Neural progenitor cell (in vitro differentiated cells): ENCODE measurements around the gene ZNF287. TPM values are rescaled to one million over a fixed set of nuclear protein-coding genes. Genes with fewer than 3 reads are reported as not detected.
"Not testable (repeated sequence)": the region's sequence is repeated elsewhere in the genome, so short reads cannot be mapped to it uniquely, and the experiment has no call there.

Experiments used
- DNase-seq: peaks from one replicate; pipeline ENCODE4 v3.0.0-alpha.2; 2016; ENCODE audit warnings: low spot score
- H2AFZ ChIP-seq: fragments of 200-600 bp; sonication (generic); replicated peaks from 2 replicates; pipeline ENCODE4 v1.6.1; 2016; ENCODE audit warnings: antibody characterized with exemption
- H3F3A ChIP-seq: fragments of 200-600 bp; sonication (generic); 2 replicates; pipeline ENCODE4 v1.6.1; 2016; ENCODE audit warnings: antibody characterized with exemption, low read depth
- H3K27ac ChIP-seq: fragments of 200-600 bp; sonication (generic); 2 replicates; pipeline ENCODE4 v1.5.1; 2016; ENCODE audit warnings: mild to moderate bottlenecking
- H3K27me3 ChIP-seq: fragments of 200-600 bp; sonication (generic); 2 replicates; pipeline ENCODE4 v1.6.1; 2016; ENCODE audit warnings: mild to moderate bottlenecking, moderate library complexity
- H3K36me3 ChIP-seq: fragments of 200-600 bp; sonication (generic); 2 replicates; pipeline ENCODE4 v1.5.1; 2016
- H3K4me1 ChIP-seq: fragments of 200-600 bp; sonication (generic); 2 replicates; pipeline ENCODE4 v1.6.1; 2016; ENCODE audit warnings: mixed run types
- H3K4me2 ChIP-seq: fragments of 200-600 bp; sonication (generic); 2 replicates; pipeline ENCODE4 v1.6.1; 2016
- H3K4me3 ChIP-seq: fragments of 200-600 bp; sonication (generic); 2 replicates; pipeline ENCODE4 v1.5.1; 2016
- H3K79me2 ChIP-seq: fragments of 200-600 bp; sonication (generic); 2 replicates; pipeline ENCODE4 v1.6.1; 2016; ENCODE audit warnings: low read depth
- H3K9ac ChIP-seq: fragments of 200-600 bp; sonication (generic); 2 replicates; pipeline ENCODE4 v1.6.1; 2016
- H3K9me3 ChIP-seq: fragments of 200-600 bp; sonication (generic); 2 replicates; pipeline ENCODE4 v1.5.1; 2016; ENCODE audit warnings: low read depth
- H4K20me1 ChIP-seq: fragments of 200-600 bp; sonication (generic); 2 replicates; pipeline ENCODE4 v1.6.1; 2016; ENCODE audit warnings: low read depth
- H3K27ac Mint-ChIP-seq: 3 replicates; pipeline ENCODE4 v1.8.0; 2021; ENCODE audit warnings: mixed read lengths
- H3K27me3 Mint-ChIP-seq: 2 replicates; pipeline ENCODE4 v1.8.0; 2022; ENCODE audit warnings: low read depth, mild to moderate bottlenecking, inconsistent platforms, moderate library complexity, mixed read lengths; ENCODE audit not compliant: insufficient read depth
- H3K36me3 Mint-ChIP-seq: 3 replicates; pipeline ENCODE4 v1.8.0; 2021; ENCODE audit warnings: mixed read lengths
- H3K4me1 Mint-ChIP-seq: 3 replicates; pipeline ENCODE4 v1.8.0; 2021; ENCODE audit warnings: mixed read lengths
- H3K4me3 Mint-ChIP-seq: 3 replicates; pipeline ENCODE4 v1.8.0; 2021; ENCODE audit warnings: mild to moderate bottlenecking, moderate library complexity, mixed read lengths
- H3K9me3 Mint-ChIP-seq: 3 replicates; pipeline ENCODE4 v1.8.0; 2020; ENCODE audit warnings: mixed read lengths
- EZH2 ChIP-seq: fragments of 200-600 bp; sonication (generic); IDR thresholded peaks from 2 replicates; pipeline ENCODE4 v1.6.1; 2017; ENCODE audit warnings: antibody characterized with exemption, mild to moderate bottlenecking, moderate library complexity
- EZH2phosphoT487 ChIP-seq: fragments of 200-600 bp; sonication (generic); IDR thresholded peaks from 2 replicates; pipeline ENCODE4 v1.6.1; 2017; ENCODE audit warnings: antibody characterized with exemption
- total RNA-seq: library from RNA; depleted of rRNA; stranded (reverse); fragments of >200 nt; gene quantifications from 2 replicates; pipeline ENCODE4 v1.2.3, GENCODE V29; 2015; ENCODE audit warnings: low replicate concordance
- TF ChIP-seq, protein P1 (sequence below): fragments of 200-600 bp; sonication (generic); IDR thresholded peaks from 2 replicates; pipeline ENCODE4 v1.5.1; 2017; ENCODE audit warnings: antibody characterized with exemption, mild to moderate bottlenecking

ZNF287 gene
- total RNA-seq, 1 donor from 2014 or later: 8.7 TPM

- Histone ChIP-seq H3K27ac (no peak overlapping the region), H3K9ac (no peak overlapping the region), H2AFZ (no peak overlapping the region), H3K79me2 (no peaks in the 10 kb centered on the region), H4K20me1 (no peaks in the 10 kb centered on the region), H3K4me2 (no peak overlapping the region), H3K9me3 (no peaks in the 10 kb centered on the region), H3K27me3 (no peaks in the 10 kb centered on the region), H3K4me1 (no peaks in the 10 kb centered on the region), H3K36me3 (no peaks in the 10 kb centered on the region), H3F3A (peaks cover 14% of the 10 kb centered on the region), H3K4me3 (no peak overlapping the region)
- H3K36me3 Mint-ChIP-seq: no peaks in the 10 kb centered on the region
- H3K4me1 Mint-ChIP-seq: peaks cover 7% of the 10 kb centered on the region
- H3K4me3 Mint-ChIP-seq: peak overlapping the region; percentile 96
- H3K27me3 Mint-ChIP-seq: no peaks in the 10 kb centered on the region
- H3K9me3 Mint-ChIP-seq: peaks cover 18% of the 10 kb centered on the region
- TF ChIP-seq, protein P1, sequence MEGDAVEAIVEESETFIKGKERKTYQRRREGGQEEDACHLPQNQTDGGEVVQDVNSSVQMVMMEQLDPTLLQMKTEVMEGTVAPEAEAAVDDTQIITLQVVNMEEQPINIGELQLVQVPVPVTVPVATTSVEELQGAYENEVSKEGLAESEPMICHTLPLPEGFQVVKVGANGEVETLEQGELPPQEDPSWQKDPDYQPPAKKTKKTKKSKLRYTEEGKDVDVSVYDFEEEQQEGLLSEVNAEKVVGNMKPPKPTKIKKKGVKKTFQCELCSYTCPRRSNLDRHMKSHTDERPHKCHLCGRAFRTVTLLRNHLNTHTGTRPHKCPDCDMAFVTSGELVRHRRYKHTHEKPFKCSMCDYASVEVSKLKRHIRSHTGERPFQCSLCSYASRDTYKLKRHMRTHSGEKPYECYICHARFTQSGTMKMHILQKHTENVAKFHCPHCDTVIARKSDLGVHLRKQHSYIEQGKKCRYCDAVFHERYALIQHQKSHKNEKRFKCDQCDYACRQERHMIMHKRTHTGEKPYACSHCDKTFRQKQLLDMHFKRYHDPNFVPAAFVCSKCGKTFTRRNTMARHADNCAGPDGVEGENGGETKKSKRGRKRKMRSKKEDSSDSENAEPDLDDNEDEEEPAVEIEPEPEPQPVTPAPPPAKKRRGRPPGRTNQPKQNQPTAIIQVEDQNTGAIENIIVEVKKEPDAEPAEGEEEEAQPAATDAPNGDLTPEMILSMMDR: no peak
- no peak overlapping the region for H3K27ac Mint-ChIP-seq
- no peak for DNase-seq
Observed at GRCh38 chr17:16537130-16537458, 31.9 kb downstream of the ZNF287 start.

DNA sequence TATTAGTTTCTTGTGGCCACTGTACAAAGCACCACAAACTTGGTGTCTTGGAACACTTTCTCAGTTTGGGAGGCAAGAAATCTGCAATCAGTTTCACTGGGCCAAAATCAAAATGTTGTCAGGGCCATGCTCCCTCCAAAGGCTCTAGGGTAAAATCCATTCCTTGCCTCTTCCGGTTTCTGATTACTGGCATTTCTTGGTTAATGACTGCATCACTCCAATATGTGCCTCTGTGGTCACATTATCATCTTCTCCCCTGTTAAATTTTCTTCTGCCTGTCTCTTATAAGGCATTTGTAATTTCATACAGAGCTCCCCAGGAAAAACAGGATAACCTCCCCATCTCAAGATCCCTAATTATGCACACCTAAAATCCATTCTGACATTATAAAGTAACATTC is 34.8 kb downstream of the ZNF287 start:
- TF ChIP-seq EZH2phosphoT487 (no peak), EZH2 (no peak)
- TF ChIP-seq, protein P1: no peak
- Histone ChIP-seq H3F3A (peaks cover 14% of the 10 kb centered on the region), H4K20me1 (no peaks in the 10 kb centered on the region), H3K36me3 (no peaks in the 10 kb centered on the region), H3K4me3 (no peak overlapping the region), H2AFZ (no peak overlapping the region), H3K27ac (no peak overlapping the region), H3K9ac (no peak overlapping the region), H3K79me2 (no peaks in the 10 kb centered on the region), H3K4me2 (no peak overlapping the region), H3K4me1 (peaks cover 5% of the 10 kb centered on the region), H3K9me3 (no peaks in the 10 kb centered on the region), H3K27me3 (no peaks in the 10 kb centered on the region)
- H3K4me3 Mint-ChIP-seq: no peak overlapping the region
- H3K4me1 Mint-ChIP-seq: peaks cover 10% of the 10 kb centered on the region
- no peak for DNase-seq
- peaks cover 8% of the 10 kb centered on the region for H3K9me3 Mint-ChIP-seq
- no peaks in the 10 kb centered on the region for H3K36me3 Mint-ChIP-seq
- no peaks in the 10 kb centered on the region for H3K27me3 Mint-ChIP-seq
- no peak overlapping the region for H3K27ac Mint-ChIP-seq

GRCh38 chr17:16529906-16530305 is 39.1 kb downstream of the ZNF287 start:
- DNase-seq: peak; percentile 50
- no peak for TF ChIP-seq EZH2
- no peak for TF ChIP-seq EZH2phosphoT487
- TF ChIP-seq, protein P1: no peak
- H3K27me3 Mint-ChIP-seq: peaks cover 5% of the 10 kb centered on the region
- no peaks in the 10 kb centered on the region for H4K20me1 ChIP-seq
- no peaks in the 10 kb centered on the region for H3F3A ChIP-seq
- H3K27ac ChIP-seq: no peak overlapping the region
- no peak overlapping the region for H3K27ac Mint-ChIP-seq
- H3K9me3 Mint-ChIP-seq: peaks cover 2% of the 10 kb centered on the region
- H3K9me3 ChIP-seq: no peaks in the 10 kb centered on the region
- H3K4me1 ChIP-seq: peaks cover 5% of the 10 kb centered on the region
- H3K4me1 Mint-ChIP-seq: peaks cover 4% of the 10 kb centered on the region
- no peaks in the 10 kb centered on the region for H3K79me2 ChIP-seq
- no peak overlapping the region for H3K4me3 ChIP-seq
- no peaks in the 10 kb centered on the region for H3K36me3 Mint-ChIP-seq
- no peak overlapping the region for H3K4me2 ChIP-seq
- H3K4me3 Mint-ChIP-seq: no peak overlapping the region
- H3K36me3 ChIP-seq: no peaks in the 10 kb centered on the region
- no peaks in the 10 kb centered on the region for H3K27me3 ChIP-seq
- peak overlapping the region; percentile 36 for H2AFZ ChIP-seq
- H3K9ac ChIP-seq: no peak overlapping the region

- no peak overlapping the region for H3K27ac ChIP-seq
- H3K4me3 Mint-ChIP-seq: no peak overlapping the region
- DNase-seq: no peak
- no peaks in the 10 kb centered on the region for H3K79me2 ChIP-seq
- peaks cover 5% of the 10 kb centered on the region for H3K4me1 ChIP-seq
- H3K27me3 ChIP-seq: no peaks in the 10 kb centered on the region
- TF ChIP-seq, protein P1: no peak
- TF ChIP-seq EZH2 (no peak), EZH2phosphoT487 (no peak)
- no peak overlapping the region for H3K9ac ChIP-seq
- no peaks in the 10 kb centered on the region for H3K36me3 Mint-ChIP-seq
- H3K4me2 ChIP-seq: no peak overlapping the region
- no peak overlapping the region for H3K27ac Mint-ChIP-seq
- H3K36me3 ChIP-seq: no peaks in the 10 kb centered on the region
- peaks cover 5% of the 10 kb centered on the region for H3K27me3 Mint-ChIP-seq
- peaks cover 3% of the 10 kb centered on the region for H3K4me1 Mint-ChIP-seq
- H2AFZ ChIP-seq: no peak overlapping the region
- H4K20me1 ChIP-seq: no peaks in the 10 kb centered on the region
- H3K4me3 ChIP-seq: no peak overlapping the region
- no peaks in the 10 kb centered on the region for H3K9me3 ChIP-seq
- peaks cover under 1% of the 10 kb centered on the region for H3K9me3 Mint-ChIP-seq
- H3F3A ChIP-seq: no peaks in the 10 kb centered on the region
Observed at GRCh38 chr17:16527298-16527697, 41.7 kb downstream of the ZNF287 start.

GRCh38 chr17:16525556-16525955 is 43.4 kb downstream of the ZNF287 start:
- not testable (repeated sequence) for H3F3A ChIP-seq, H3K9me3 Mint-ChIP-seq

More at GRCh38 chr17:16525556-16525955, 43.4 kb downstream of the ZNF287 start:
- H3K4me3 ChIP-seq, H3K27ac Mint-ChIP-seq, H3K4me3 Mint-ChIP-seq, DNase-seq, H4K20me1 ChIP-seq, H3K9ac ChIP-seq, H3K4me2 ChIP-seq, H2AFZ ChIP-seq, H3K36me3 ChIP-seq, H3K27ac ChIP-seq, H3K79me2 ChIP-seq, H3K27me3 ChIP-seq, H3K27me3 Mint-ChIP-seq, H3K9me3 ChIP-seq, H3K4me1 Mint-ChIP-seq, H3K4me1 ChIP-seq, H3K36me3 Mint-ChIP-seq: not testable (repeated sequence)
